GM23338 (cell line): ENCODE data around the gene ACP5. TPM values are rescaled to one million over a fixed set of nuclear protein-coding genes. Genes with fewer than 3 reads are reported as not detected.

Experiments
- ATAC-seq: fragments of 200-7000 bp; cut with Tn5 transposase; 3 replicates; pipeline ENCODE4 v1.9.1; 2020
- DNase-seq: peaks from one replicate; pipeline ENCODE4 v3.0.0-alpha.2; 2015; ENCODE audit warnings: low spot score
- H2AFZ ChIP-seq: fragments of 200-600 bp; sonication (generic); 2 replicates; pipeline ENCODE4 v1.8.0; 2016; ENCODE audit warnings: antibody characterized with exemption, mild to moderate bottlenecking, moderate library complexity
- H3F3A ChIP-seq: fragments of 200-600 bp; sonication (generic); replicated peaks from 2 replicates; pipeline ENCODE4 v1.8.0; 2017; ENCODE audit warnings: antibody characterized with exemption, mixed run types, low read depth
- H3K27ac ChIP-seq: fragments of 200-600 bp; sonication (generic); 2 replicates; pipeline ENCODE4 v1.6.1; 2016; ENCODE audit warnings: low read depth
- H3K27me3 ChIP-seq: fragments of 200-600 bp; sonication (generic); 2 replicates; pipeline ENCODE4 v1.8.0; 2016; ENCODE audit warnings: mild to moderate bottlenecking, mixed run types, moderate library complexity; ENCODE audit not compliant: insufficient read depth
- H3K36me3 ChIP-seq: fragments of 200-600 bp; sonication (generic); 2 replicates; pipeline ENCODE4 v1.8.0; 2016; ENCODE audit warnings: mild to moderate bottlenecking; ENCODE audit not compliant: insufficient read depth
- H3K4me1 ChIP-seq: fragments of 200-600 bp; sonication (generic); 2 replicates; pipeline ENCODE4 v1.8.0; 2016; ENCODE audit warnings: mild to moderate bottlenecking, moderate library complexity; ENCODE audit not compliant: insufficient read depth
- H3K4me2 ChIP-seq: fragments of 200-600 bp; sonication (generic); 2 replicates; pipeline ENCODE4 v1.7.1; 2017; ENCODE audit warnings: mixed run types
- H3K4me3 ChIP-seq: fragments of 200-600 bp; sonication (generic); 2 replicates; pipeline ENCODE4 v1.6.1; 2016; ENCODE audit warnings: mixed run types
- H3K79me2 ChIP-seq: fragments of 200-600 bp; sonication (generic); replicated peaks from 2 replicates; pipeline ENCODE4 v1.8.0; 2017; ENCODE audit warnings: mild to moderate bottlenecking; ENCODE audit not compliant: insufficient read depth
- H3K9me2 ChIP-seq: fragments of 200-600 bp; sonication (generic); 2 replicates; pipeline ENCODE4 v1.8.0; 2017; ENCODE audit not compliant: insufficient read depth
- H4K20me1 ChIP-seq: fragments of 200-600 bp; sonication (generic); replicated peaks from 2 replicates; pipeline ENCODE4 v1.8.0; 2017; ENCODE audit warnings: mild to moderate bottlenecking; ENCODE audit not compliant: insufficient read depth
- H3K27ac Mint-ChIP-seq: 2 replicates; pipeline ENCODE4 v1.8.0; 2020; ENCODE audit warnings: inconsistent platforms, mild to moderate bottlenecking, moderate library complexity, mixed read lengths
- H3K27me3 Mint-ChIP-seq: 3 replicates; pipeline ENCODE4 v1.8.0; 2022; ENCODE audit warnings: low read depth, mild to moderate bottlenecking, moderate library complexity, mixed read lengths, inconsistent platforms; ENCODE audit not compliant: insufficient read depth, poor library complexity
- H3K36me3 Mint-ChIP-seq: 3 replicates; pipeline ENCODE4 v1.8.0; 2021; ENCODE audit warnings: low read depth, mild to moderate bottlenecking, inconsistent platforms, moderate library complexity, mixed read lengths
- H3K4me1 Mint-ChIP-seq: 3 replicates; pipeline ENCODE4 v1.8.0; 2020; ENCODE audit warnings: mild to moderate bottlenecking, inconsistent platforms, mixed read lengths
- H3K4me3 Mint-ChIP-seq: 3 replicates; pipeline ENCODE4 v1.8.0; 2021; ENCODE audit warnings: moderate library complexity, mild to moderate bottlenecking, inconsistent platforms, mixed read lengths
- H3K9me3 Mint-ChIP-seq: 3 replicates; pipeline ENCODE4 v1.8.0; 2020; ENCODE audit warnings: moderate library complexity, mild to moderate bottlenecking, inconsistent platforms, mixed read lengths
- CREB1 ChIP-seq: fragments of 250-450 bp; sonication (Bioruptor Pico); IDR thresholded peaks from 2 replicates; pipeline ENCODE4 v1.5.0; 2020; ENCODE audit warnings: low read depth, mild to moderate bottlenecking, moderate library complexity
- EZH2 ChIP-seq: fragments of 200-600 bp; sonication (generic); IDR thresholded peaks from one replicate; pipeline ENCODE4 v1.8.0; 2017; ENCODE audit warnings: antibody characterized with exemption, mild to moderate bottlenecking, low read depth; ENCODE audit not compliant: unreplicated experiment
- EZH2phosphoT487 ChIP-seq: fragments of 200-600 bp; sonication (generic); IDR thresholded peaks from one replicate; pipeline ENCODE4 v1.8.1; 2018; ENCODE audit warnings: antibody characterized with exemption; ENCODE audit not compliant: unreplicated experiment
- JUNB ChIP-seq: IDR thresholded peaks from one replicate; pipeline ENCODE4 v1.6.1; 2016; ENCODE audit warnings: antibody characterized with exemption; ENCODE audit not compliant: unreplicated experiment
- NANOG ChIP-seq: IDR thresholded peaks from 2 replicates; pipeline ENCODE4 v1.6.1; 2016; ENCODE audit warnings: antibody characterized with exemption, borderline replicate concordance
- POLR2AphosphoS5 ChIP-seq: IDR thresholded peaks from 2 replicates; pipeline ENCODE4 v1.6.1; 2016; ENCODE audit warnings: antibody characterized with exemption, low read depth
- STAT1 ChIP-seq: IDR thresholded peaks from one replicate; pipeline ENCODE4 v1.6.1; 2016; ENCODE audit warnings: antibody characterized with exemption; ENCODE audit not compliant: unreplicated experiment
- ZNF114 ChIP-seq: fragments of 250-450 bp; sonication (Bioruptor Pico); IDR thresholded peaks from 2 replicates; pipeline ENCODE4 v1.5.0; 2020; ENCODE audit warnings: mild to moderate bottlenecking, moderate library complexity
- polyA plus RNA-seq: library from polyadenylated mRNA; unstranded; fragments of >200 nt; fragmentation: Nextera tagmentation; extraction: Ambion mirVana; gene quantifications from 2 replicates; pipeline ENCODE4 v1.2.1, GENCODE V29; 2016
- total RNA-seq: library from RNA; depleted of rRNA; stranded (reverse); fragments of >200 nt; shearing (Covaris generic); gene quantifications from 2 replicates; pipeline ENCODE4 v1.2.3, GENCODE V29; 2014
- TF ChIP-seq, protein P1 (sequence below): fragments of 250-450 bp; sonication (Bioruptor Pico); IDR thresholded peaks from 2 replicates; pipeline ENCODE4 v1.5.0; 2020; ENCODE audit warnings: mild to moderate bottlenecking, moderate library complexity

ACP5 gene
- total and polyA plus RNA-seq, 2 experiments from 2014 or later, result 6.7 to 12.8 TPM

DNA sequence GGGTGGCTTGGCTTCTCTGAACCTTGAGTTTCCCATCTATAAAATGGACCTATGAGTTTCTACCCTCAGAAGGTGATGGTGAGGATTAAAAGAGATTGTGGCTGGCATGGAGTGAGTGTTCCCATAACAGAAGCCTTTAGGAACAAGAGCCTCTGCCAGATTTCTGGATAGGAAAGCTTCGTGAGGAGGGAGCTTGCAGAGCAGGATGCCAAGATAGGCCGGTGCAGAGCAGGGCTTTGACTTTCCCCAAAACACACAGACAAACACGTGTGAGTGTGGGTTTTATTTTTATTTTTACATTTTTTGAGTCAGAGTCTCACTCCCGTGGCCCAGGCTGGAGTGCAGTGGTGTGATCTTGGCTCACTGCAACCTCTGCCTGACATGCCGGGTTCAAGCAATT lies 42.5 kb downstream of the ACP5 start (continued):
- TF ChIP-seq, protein P1, sequence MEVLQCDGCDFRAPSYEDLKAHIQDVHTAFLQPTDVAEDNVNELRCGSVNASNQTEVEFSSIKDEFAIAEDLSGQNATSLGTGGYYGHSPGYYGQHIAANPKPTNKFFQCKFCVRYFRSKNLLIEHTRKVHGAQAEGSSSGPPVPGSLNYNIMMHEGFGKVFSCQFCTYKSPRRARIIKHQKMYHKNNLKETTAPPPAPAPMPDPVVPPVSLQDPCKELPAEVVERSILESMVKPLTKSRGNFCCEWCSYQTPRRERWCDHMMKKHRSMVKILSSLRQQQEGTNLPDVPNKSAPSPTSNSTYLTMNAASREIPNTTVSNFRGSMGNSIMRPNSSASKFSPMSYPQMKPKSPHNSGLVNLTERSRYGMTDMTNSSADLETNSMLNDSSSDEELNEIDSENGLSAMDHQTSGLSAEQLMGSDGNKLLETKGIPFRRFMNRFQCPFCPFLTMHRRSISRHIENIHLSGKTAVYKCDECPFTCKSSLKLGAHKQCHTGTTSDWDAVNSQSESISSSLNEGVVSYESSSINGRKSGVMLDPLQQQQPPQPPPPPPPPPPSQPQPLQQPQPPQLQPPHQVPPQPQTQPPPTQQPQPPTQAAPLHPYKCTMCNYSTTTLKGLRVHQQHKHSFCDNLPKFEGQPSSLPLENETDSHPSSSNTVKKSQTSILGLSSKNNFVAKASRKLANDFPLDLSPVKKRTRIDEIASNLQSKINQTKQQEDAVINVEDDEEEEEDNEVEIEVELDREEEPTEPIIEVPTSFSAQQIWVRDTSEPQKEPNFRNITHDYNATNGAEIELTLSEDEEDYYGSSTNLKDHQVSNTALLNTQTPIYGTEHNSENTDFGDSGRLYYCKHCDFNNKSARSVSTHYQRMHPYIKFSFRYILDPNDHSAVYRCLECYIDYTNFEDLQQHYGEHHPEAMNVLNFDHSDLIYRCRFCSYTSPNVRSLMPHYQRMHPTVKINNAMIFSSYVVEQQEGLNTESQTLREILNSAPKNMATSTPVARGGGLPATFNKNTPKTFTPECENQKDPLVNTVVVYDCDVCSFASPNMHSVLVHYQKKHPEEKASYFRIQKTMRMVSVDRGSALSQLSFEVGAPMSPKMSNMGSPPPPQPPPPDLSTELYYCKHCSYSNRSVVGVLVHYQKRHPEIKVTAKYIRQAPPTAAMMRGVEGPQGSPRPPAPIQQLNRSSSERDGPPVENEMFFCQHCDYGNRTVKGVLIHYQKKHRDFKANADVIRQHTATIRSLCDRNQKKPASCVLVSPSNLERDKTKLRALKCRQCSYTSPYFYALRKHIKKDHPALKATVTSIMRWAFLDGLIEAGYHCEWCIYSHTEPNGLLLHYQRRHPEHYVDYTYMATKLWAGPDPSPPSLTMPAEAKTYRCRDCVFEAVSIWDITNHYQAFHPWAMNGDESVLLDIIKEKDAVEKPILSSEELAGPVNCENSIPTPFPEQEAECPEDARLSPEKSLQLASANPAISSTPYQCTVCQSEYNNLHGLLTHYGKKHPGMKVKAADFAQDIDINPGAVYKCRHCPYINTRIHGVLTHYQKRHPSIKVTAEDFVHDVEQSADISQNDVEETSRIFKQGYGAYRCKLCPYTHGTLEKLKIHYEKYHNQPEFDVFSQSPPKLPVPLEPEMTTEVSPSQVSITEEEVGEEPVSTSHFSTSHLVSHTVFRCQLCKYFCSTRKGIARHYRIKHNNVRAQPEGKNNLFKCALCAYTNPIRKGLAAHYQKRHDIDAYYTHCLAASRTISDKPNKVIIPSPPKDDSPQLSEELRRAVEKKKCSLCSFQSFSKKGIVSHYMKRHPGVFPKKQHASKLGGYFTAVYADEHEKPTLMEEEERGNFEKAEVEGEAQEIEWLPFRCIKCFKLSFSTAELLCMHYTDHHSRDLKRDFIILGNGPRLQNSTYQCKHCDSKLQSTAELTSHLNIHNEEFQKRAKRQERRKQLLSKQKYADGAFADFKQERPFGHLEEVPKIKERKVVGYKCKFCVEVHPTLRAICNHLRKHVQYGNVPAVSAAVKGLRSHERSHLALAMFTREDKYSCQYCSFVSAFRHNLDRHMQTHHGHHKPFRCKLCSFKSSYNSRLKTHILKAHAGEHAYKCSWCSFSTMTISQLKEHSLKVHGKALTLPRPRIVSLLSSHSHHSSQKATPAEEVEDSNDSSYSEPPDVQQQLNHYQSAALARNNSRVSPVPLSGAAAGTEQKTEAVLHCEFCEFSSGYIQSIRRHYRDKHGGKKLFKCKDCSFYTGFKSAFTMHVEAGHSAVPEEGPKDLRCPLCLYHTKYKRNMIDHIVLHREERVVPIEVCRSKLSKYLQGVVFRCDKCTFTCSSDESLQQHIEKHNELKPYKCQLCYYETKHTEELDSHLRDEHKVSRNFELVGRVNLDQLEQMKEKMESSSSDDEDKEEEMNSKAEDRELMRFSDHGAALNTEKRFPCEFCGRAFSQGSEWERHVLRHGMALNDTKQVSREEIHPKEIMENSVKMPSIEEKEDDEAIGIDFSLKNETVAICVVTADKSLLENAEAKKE (CRISPR knock-in tag), result no peak
- no peak for TF ChIP-seq STAT1
- no peak for TF ChIP-seq JUNB
- TF ChIP-seq ZNF114 (CRISPR knock-in tag), result no peak
- TF ChIP-seq POLR2AphosphoS5, result no peak
- no peak for TF ChIP-seq EZH2
- TF ChIP-seq EZH2phosphoT487, result no peak

DNA sequence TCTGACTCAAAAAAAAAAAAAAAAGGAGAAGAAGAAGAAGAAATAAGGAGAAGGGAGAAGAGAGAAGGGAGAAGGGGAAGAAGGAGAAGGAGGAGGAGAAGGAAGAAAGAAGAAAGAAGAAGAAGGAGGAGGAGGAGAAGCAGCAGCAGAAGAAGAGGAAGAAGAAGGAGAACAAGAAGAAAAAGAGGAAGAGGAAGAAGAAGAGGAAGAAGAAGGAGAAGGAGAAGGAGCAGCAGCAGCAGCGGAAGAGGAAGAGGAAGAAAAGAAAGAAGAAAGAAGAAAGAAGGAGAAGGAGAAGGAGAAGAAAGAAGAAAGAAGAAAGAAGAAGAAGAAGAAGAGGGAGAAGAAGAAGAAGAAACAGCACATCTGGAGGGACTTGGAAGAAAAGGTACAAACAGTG lies 42.9 kb downstream of the ACP5 start:
- peaks cover 5% of the 10 kb centered on the region; the same call in 1 of the 2 replicates for H3K27me3 ChIP-seq
- H3K4me3 ChIP-seq, result no peak overlapping the region
- H3K79me2 ChIP-seq, result no peaks in the 10 kb centered on the region
- ATAC-seq (no peak), DNase-seq (no peak)
- Mint-ChIP-seq H3K9me3 (no peaks in the 10 kb centered on the region), H3K27me3 (peaks cover 28% of the 10 kb centered on the region), H3K27ac (peak overlapping the region; percentile 68; the same call in 1 of the 2 replicates), H3K36me3 (peaks cover 3% of the 10 kb centered on the region; the same call in 1 of the 3 replicates), H3K4me1 (peaks cover 17% of the 10 kb centered on the region), H3K4me3 (peak overlapping the region; percentile 16; the same call in 1 of the 3 replicates)
- H3K4me2 ChIP-seq, result no peak overlapping the region
- no peaks in the 10 kb centered on the region for H3K36me3 ChIP-seq
- no peaks in the 10 kb centered on the region for H3K9me2 ChIP-seq
- H4K20me1 ChIP-seq, result no peaks in the 10 kb centered on the region
- H3K27ac ChIP-seq, result no peak overlapping the region
- H2AFZ ChIP-seq, result no peak overlapping the region
- peaks cover 13% of the 10 kb centered on the region; the same call in 1 of the 2 replicates for H3K4me1 ChIP-seq
- H3F3A ChIP-seq, result peaks cover 9% of the 10 kb centered on the region; the same call in 1 of the 2 replicates
- TF ChIP-seq EZH2 (no peak), CREB1 (CRISPR knock-in tag) (no peak), JUNB (no peak), EZH2phosphoT487 (no peak), POLR2AphosphoS5 (no peak), ZNF114 (CRISPR knock-in tag) (no peak), STAT1 (no peak), NANOG (no peak)
- TF ChIP-seq, protein P1 (CRISPR knock-in tag), result no peak
